ENCODE results near the gene TFDP1. TPM values are rescaled to one million over a fixed set of nuclear protein-coding genes. Genes with fewer than 3 reads are reported as not detected.

Gene TFDP1
- total and polyA plus RNA-seq, 2 of the 4 experiments (the other 2 are of a cell fraction): 59.3 to 97.0 TPM

DNA sequence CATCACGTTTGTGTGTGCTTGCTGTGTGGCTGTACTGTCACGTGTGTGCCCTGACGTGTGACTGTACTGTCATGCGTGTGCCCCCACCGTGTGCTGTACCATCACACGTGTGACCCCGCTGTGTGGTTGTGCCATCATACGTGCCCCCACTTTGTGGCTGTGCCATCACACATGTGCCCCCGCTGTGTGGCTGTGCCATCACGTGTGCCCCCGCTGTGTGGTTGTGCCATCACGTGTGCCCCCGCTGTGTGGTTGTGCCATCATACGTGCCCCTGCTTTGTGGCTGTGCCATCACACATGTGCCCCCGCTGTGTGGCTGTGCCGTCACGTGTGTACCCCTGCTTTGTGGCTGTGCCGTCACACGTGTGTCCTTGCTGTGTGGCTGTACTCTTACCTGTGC is 25.7 kb downstream of the TFDP1 start:
- Histone ChIP-seq H2BK5ac (ENCODE audit: low read depth, low read length, poor library complexity, severe bottlenecking) (no peak overlapping the region), H2BK120ac (ENCODE audit: low read depth, low read length) (no peak overlapping the region), H3K79me1 (ENCODE audit: low read depth in 1 of 2, low read length in 2 of 2) (peaks cover 26 to 86% of the 10 kb centered on the region in 2 experiments), H2AK5ac (ENCODE audit: low read depth, low read length) (peak overlapping the region; percentile 59; the same call in 1 of the 2 replicates), H3K9ac (ENCODE audit: low read depth, low read length) (no peak overlapping the region), H2AFZ (replicated peaks; ENCODE audit: low read length, poor library complexity) (peak overlapping the region; percentile 56), H2AK9ac (replicated peaks; ENCODE audit: low read depth, low read length, poor library complexity) (no peak overlapping the region), H3K4ac (ENCODE audit: low read depth, low read length) (no peak overlapping the region), H3K27me3 (ENCODE audit: control insufficient read depth, insufficient read depth, low read length) (no peaks in the 10 kb centered on the region), H3K4me1 (ENCODE audit: control insufficient read depth, insufficient read depth, low read length) (no peaks in the 10 kb centered on the region), H3K9me1 (ENCODE audit: insufficient read depth, low read length) (peaks cover 40% of the 10 kb centered on the region), H2BK20ac (ENCODE audit: low read depth, low read length) (no peak overlapping the region), H3K4me2 (ENCODE audit: low read depth, low read length) (no peak overlapping the region), H3K9me3 (ENCODE audit: control insufficient read depth, insufficient read depth, low read length) (no peaks in the 10 kb centered on the region), H4K91ac (ENCODE audit: insufficient read depth, low read depth, low read length) (no peak overlapping the region), H4K5ac (ENCODE audit: low read depth, low read length) (no peak overlapping the region), H4K8ac (ENCODE audit: low read depth in 2 of 2, low read length in 2 of 2) (no peak overlapping the region), H3K23ac (ENCODE audit: low read depth, low read length) (no peak overlapping the region), H2BK15ac (ENCODE audit: low read depth, low read length) (no peak overlapping the region), H3K18ac (ENCODE audit: low read depth, low read length) (no peak overlapping the region), H3K4me3 (ENCODE audit: insufficient read depth, low read depth, low read length) (no peak overlapping the region), H3K36me3 (ENCODE audit: control insufficient read depth, insufficient read depth, low read length) (peaks cover 34% of the 10 kb centered on the region), H4K20me1 (ENCODE audit: insufficient read depth, low read length) (peaks cover 90% of the 10 kb centered on the region), H3K14ac (replicated peaks; ENCODE audit: low read depth, low read length) (no peak overlapping the region), H3K56ac (ENCODE audit: extremely low read depth, insufficient read depth, low read length) (no peak overlapping the region), H3K27ac (ENCODE audit: insufficient read depth, low read length) (no peak overlapping the region)
- WGBS, 2 experiments (ENCODE audit: extremely low coverage in 2 of 2, insufficient read length in 1 of 2): 98% methylated on average over 14 of the region's 19 CpGs; no CpG with 5 or more reads in 1 of the 2 experiments
- ATAC-seq (ENCODE audit: low read depth): no peak
- dilution Hi-C loops (cut with HindIII; ENCODE audit: low sequenced_read_pairs, unreplicated experiment) (no loop called here), intact Hi-C loops (cut with micrococcal nuclease) (no loop called here), in situ Hi-C loops (cut with MboI; ENCODE audit: low sequenced_read_pairs) (no loop called here)
- ChIA-PET POLR2A (ENCODE audit: unreplicated experiment) (no interaction called here), CTCF (no interaction called here)
- no peak for DNase-seq
- TF ChIP-seq CTCF (conservative IDR thresholded peaks at IDR 0.05; ENCODE audit: low read depth, low read length) (no peak), MAFK (IDR thresholded peaks at IDR 0.05; ENCODE audit: low read depth, low read length) (no peak), RAD21 (IDR thresholded peaks at IDR 0.05; ENCODE audit: low read length) (no peak), MXI1 (IDR thresholded peaks at IDR 0.05; ENCODE audit: borderline replicate concordance, low read depth, low read length) (no peak), USF2 (IDR thresholded peaks at IDR 0.05; ENCODE audit: low read depth, low read length) (no peak), NFE2L2 (IDR thresholded peaks at IDR 0.05; ENCODE audit: low read depth, low read length) (no peak), POLR2A (IDR thresholded peaks at IDR 0.05; ENCODE audit: low read depth, low read length) (no peak), SMC3 (IDR thresholded peaks at IDR 0.05; ENCODE audit: low read depth, low read length) (no peak), CEBPB (IDR thresholded peaks at IDR 0.05; ENCODE audit: low read depth, low read length) (no peak), BHLHE40 (IDR thresholded peaks at IDR 0.05; ENCODE audit: low read depth, low read length) (no peak), MAZ (IDR thresholded peaks at IDR 0.05; ENCODE audit: borderline replicate concordance, low read depth, low read length) (no peak), RCOR1 (IDR thresholded peaks at IDR 0.05; ENCODE audit: insufficient replicate concordance, low read length) (no peak), FOS (IDR thresholded peaks at IDR 0.05; ENCODE audit: low read depth, low read length) (no peak), RFX5 (IDR thresholded peaks at IDR 0.05; ENCODE audit: low read depth, low read length) (no peak), CHD1 (IDR thresholded peaks at IDR 0.05; ENCODE audit: low read depth, low read length) (no peak), ELK1 (IDR thresholded peaks at IDR 0.05; ENCODE audit: borderline replicate concordance, low read depth, low read length) (no peak)
- no TSS peak for BruUV-seq (replicated peaks)
